Activated CD8-positive, alpha-beta memory T cell treated with anti-CD3 and anti-CD28 coated beads, Interleukin-2, amount 50 U/mL, for 48 hours (primary cell): ENCODE results near the gene TMEM178B.
A peak's percentile ranks its signal among the peaks of the same experiment; 100 is the strongest.
"Not testable (repeated sequence)": the region's sequence is repeated elsewhere in the genome, so short reads cannot be mapped to it uniquely, and the experiment has no call there.

Experiments used
- DNase-seq: peaks from one replicate; pipeline ENCODE4 v3.0.0-alpha.2; 2020

TMEM178B gene

GRCh38 chr7:141074162-141074991, 513 bp downstream of the TMEM178B start:
- peak; percentile 62 for DNase-seq

DNA sequence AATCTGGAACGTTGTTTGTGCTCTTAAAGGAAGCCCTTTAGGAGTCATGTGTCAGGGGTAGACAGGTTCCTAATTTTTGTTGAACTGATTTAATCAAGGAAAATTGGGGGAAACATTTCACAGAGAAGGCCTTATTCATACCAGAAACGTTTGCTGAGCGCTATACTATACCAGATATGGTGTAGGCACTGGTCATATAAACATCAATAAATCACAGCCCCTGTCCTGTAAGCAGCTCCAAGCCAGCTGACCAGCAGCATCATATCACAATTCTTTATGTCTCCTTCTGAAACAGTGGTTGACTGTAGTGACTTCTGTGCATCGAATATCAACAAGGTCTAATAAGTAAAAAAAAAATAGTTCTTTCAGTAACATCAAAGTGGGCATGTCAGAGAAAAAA, 1.1 kb downstream of the TMEM178B start:
- no peak for DNase-seq

GRCh38 chr7:141076377-141076776, 2.5 kb downstream of the TMEM178B start:
- DNase-seq = no peak

DNA sequence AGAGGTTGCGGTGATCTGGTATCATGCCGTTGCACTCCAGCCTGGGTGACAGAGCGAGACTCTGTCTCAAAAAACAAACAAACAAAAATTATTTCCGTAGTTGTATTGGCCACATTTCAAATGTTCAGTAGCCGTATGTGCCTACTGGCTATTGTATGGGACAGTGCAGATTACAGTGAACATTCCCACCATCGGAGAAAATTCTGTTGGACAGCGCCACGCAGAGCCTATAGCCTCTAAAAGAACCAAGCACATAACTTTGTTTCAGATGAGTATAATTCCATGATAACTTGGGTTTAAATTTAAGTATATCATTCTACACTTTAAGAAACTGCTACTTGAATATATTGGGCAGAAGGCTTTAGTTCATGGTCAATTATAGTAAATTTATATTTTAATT, 5.4 kb downstream of the TMEM178B start:
- DNase-seq = no peak

DNA sequence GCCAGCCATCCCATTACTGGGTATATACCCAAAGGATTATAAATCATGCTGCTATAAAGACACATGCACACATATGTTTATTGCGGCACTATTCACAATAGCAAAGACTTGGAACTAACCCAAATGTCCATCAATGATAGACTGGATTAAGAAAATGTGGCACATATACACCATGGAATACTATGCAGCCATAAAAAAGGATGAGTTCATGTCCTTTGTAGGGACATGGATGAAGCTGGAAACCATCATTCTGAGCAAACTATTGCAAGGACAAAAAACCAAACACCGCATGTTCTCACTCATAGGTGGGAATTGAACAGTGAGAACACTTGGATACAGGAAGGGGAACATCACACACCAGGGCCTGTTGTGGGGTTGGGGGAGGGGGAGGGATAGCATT, 15.6 kb downstream of the TMEM178B start:
- DNase-seq = not testable (repeated sequence)

DNA sequence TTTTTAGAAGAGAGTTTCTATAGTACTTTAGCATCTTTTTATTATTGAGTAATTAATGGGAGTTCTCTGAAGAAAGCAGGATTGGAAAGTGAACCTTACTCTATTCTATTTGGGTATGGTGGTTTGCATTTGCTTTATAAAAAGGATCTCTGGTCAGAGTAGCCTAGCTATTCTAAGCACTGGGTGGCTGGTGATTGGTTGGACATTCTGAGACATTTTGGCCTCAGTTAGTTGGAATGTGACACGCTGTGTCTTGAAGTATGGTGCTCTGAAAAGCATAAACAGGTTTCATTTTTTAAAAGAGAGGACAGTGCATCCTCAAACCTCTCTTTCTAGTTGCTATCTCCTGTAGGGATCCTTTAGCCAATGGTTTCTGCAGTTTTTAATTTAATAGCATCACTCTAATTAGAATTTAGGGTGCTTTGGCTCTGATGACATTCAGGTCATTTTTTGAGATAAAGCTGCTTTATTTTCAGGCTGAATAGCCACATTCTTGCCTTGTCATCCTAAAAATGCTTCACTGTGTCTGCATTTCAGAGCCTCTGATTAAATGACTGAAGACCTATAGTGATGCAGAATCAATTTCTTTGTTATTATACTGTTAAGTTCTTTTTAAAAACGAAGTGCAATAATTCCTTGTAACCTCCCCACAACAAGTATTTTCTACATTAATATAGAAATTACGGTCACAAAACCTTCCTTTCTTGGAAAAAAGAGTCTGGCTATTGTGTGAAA, 20.6 kb downstream of the TMEM178B start:
- no peak for DNase-seq

DNA sequence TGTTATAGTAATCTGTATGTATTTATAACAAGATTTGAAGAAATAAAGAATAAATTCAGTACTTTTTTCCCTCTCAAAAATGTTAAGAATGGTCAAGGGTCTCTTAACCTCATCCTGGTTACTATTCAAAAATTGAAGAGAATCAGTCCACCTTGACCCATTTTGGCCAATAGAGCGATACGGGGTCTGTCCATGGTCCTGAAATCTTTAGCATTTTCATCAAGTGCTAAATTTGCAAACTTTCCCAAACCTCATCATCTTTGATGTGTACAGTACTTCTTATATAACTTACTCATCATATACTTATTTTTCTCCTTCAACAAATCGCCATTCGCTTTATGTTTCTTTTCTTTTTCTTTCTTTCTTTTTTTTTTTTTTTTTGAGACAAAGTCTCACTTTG, 23.6 kb downstream of the TMEM178B start:
- no peak for DNase-seq

DNA sequence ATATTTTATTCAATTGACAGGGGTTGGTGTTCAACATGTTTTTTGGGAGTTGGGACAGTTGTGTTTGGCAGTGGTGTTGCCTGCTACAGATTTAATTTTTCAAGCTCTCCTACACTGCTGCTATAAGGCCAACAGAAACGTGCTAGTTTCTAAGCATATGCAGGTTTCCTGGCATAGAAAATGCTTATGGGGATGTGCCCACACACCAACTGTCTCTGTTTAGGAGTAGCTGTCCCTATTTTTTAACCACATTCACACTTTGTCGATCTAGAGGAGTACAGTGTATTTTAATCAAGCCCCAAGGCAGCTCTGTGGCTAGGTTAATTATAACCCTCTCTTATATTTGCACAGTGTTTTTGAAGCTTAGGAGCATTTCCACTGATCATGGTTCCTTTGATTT, 28.6 kb downstream of the TMEM178B start:
- DNase-seq = no peak

DNA sequence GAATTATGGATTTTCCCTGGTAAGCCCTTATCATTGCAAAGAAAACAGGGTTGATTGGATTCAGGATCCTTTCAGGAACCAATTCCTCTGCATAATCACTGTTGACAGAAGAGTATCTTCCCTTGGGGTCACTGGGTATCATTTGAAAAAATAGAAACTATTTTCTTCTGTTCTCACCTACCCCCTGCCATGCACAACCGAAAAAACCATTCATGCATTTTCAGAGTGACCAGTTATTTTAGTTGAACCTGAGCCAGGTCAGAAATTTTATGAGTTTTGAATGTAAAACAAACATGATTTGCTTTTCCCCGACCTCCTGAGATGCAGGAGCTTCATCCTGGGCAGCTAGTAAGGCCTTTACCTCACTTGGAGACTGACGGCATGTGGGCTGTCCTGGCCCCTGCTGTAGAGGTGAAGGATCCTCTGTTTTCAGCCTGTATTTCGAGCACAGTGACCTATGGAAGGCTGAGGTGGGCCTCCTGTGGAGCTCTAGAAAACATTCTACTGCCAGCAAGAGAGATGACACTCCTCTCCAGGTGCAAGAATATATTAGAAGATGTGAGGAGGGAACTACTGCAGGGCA, 30.1 kb downstream of the TMEM178B start:
- no peak for DNase-seq

DNA sequence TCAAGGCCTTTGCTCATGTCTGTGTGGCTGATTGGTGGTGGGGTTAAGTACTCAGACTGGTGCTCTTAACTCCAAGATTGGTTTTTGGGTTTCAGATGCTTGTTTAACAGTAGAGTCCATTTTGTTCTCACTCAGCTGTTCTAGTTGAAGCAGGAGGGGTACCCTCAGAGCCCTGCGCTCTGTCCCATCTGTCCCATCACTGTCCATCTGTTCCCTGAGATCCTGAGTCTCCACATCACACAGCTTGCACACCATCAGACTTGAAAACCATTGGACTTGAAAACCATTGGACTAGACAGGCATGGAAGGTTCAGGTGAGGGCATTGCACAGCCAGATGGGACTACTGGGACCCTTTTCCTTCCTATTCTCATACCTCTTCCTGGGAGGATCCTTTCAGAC, 39.3 kb downstream of the TMEM178B start:
- no peak for DNase-seq

- no peak for DNase-seq
Observed at GRCh38 chr7:141114029-141114664, 40.3 kb downstream of the TMEM178B start.

DNA sequence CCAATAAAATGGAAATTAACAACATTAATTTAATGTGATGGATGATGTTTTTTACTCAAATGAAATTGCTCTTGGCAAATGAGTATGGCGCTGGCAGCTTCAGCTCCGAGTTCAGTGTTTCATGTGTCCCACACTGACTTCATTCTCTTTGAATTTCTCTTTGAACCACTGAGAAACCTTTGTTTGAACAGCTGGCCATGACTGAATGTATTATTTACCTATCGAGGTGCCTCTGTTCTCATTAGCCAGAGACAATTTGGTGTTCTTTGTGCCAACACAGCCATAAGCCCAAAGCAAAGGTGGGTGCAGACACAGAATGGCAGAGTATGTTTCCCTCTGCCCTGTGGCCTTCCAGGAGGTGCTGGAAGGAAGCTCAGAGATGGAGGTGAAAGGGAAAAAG, 42.1 kb downstream of the TMEM178B start:
- DNase-seq = no peak

- not testable (repeated sequence) for DNase-seq
Observed at GRCh38 chr7:141116661-141117060, 42.8 kb downstream of the TMEM178B start.

DNA sequence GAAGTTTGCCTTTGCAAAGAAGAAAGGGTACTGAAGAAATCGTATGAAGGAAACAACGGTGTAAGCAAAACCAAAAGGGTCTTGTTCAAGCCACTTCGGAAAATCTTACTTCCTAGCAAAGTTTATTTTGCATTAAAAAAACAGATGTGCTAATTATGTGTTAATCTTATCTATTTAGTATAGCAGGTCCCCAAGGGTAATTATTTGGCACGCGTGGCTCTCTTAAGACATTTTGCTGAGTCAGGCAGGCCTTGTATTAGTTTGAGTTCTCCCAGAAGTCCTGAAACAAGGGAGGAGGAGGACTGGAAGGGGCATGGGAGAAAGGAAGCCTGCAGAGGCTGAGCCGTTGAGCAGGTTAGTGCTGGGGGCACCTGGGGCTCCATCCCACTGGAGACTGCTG, 44.9 kb downstream of the TMEM178B start:
- DNase-seq = no peak

DNA sequence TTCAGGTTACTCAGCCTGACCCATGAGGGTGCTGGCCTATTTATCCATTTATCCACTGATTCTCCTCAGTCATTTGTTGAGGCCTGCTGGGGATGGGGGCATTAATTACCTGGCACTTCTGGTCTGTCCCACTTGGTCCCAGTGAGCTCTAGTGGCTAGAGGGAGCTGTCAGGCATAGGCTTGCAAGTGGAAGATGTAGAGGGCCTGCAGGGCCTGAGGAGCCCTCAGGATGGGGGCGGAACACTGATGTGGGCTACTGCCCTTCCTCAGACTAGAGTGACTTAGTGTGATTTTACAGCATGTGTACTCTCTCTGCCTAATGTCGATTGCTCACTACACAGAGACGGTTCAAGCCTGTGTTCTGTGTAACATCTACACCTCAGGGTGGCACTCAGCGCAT, 45.3 kb downstream of the TMEM178B start:
- DNase-seq = no peak

GRCh38 chr7:141122736-141123135, 48.9 kb downstream of the TMEM178B start:
- DNase-seq = no peak

DNA sequence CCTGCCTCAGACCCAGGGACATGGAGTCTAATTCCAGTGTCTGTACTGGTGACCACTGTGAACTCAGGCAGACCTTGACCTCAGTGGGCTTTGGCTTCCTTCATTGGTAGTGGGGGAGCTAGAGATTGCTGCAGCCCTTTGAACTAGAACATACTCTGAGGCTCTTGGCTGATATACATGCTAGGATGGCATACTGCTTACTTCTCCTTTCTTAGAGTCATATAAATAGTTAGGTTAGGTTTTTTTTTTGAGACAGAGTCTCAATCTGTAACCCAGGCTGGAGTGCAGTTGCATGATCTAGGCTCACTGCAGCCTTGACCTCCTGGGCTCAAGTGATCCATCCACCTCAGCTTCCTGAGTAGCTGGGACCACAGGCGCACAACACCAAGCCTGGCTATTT, 49.7 kb downstream of the TMEM178B start:
- DNase-seq = no peak

DNA sequence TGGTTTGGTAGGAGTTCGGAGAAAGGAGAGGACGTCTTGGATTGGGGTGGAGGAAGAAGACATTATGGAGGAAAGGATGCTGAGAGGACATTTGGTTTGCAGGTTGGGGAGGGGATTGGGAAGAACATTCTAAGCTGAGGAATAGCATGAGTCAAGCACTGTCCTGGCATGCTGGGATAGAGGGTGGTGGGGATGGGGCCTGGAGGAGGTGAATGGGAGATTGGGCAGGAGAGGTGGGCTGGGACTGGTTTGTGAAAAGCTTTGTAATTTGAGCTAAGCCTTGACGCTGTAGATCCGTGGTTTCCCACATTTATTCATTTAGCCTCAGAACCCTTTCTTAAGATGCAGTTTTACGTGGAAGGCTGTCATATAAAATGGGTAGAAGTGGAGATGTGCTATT, 52.2 kb downstream of the TMEM178B start:
- no peak for DNase-seq

- no peak for DNase-seq
Observed at GRCh38 chr7:141128506-141128905, 54.6 kb downstream of the TMEM178B start.

GRCh38 chr7:141128931-141129330, 55.1 kb downstream of the TMEM178B start:
- DNase-seq = no peak

DNA sequence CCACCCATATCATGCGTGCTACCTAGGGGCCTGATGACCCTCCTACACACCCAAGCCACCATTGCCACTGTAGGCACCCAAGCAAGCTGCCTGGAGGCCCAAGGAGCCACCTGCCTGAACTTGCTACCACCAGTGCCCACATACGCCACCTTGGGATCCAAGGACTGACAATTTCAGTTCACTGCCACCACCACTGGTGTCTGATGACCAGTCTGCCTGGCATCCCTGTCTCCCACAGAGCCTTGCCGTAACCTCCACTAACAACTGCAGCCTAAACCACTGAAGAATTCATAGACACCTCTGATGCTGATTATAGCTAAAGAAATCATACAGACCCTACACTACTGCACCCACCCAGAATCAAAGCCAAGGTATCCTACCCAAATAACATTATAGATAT, 58.8 kb downstream of the TMEM178B start:
- DNase-seq = no peak

DNA sequence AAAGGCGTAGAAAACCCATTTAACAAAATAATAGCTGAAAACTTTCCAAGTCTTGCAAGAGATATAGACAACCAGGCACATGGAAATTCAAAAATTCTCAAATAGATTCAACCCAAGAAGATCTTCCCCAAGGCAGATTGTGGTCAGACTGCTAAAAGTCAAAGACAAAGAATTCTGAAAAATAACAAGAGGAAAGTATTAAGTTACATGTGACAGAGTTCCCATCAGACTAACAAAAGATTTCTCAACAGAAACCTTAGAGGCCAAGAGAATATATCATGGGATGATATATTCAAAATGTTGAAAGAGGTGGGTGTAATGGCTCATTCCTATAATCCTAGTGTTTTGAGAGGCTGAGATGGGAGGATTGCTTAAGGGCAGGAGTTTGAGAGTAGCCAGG, 59.8 kb downstream of the TMEM178B start:
- DNase-seq = no peak

GRCh38 chr7:141142058-141142457, 68.2 kb downstream of the TMEM178B start:
- DNase-seq = no peak
